Suppressor macrophage (primary cell): ENCODE measurements around the gene KRTAP22-1.

Source experiments
- DNase-seq, 4 experiments: peaks; one replicate each; pipeline ENCODE4 v3.0.0-alpha.2; 2020 to 2022

Gene KRTAP22-1

DNA sequence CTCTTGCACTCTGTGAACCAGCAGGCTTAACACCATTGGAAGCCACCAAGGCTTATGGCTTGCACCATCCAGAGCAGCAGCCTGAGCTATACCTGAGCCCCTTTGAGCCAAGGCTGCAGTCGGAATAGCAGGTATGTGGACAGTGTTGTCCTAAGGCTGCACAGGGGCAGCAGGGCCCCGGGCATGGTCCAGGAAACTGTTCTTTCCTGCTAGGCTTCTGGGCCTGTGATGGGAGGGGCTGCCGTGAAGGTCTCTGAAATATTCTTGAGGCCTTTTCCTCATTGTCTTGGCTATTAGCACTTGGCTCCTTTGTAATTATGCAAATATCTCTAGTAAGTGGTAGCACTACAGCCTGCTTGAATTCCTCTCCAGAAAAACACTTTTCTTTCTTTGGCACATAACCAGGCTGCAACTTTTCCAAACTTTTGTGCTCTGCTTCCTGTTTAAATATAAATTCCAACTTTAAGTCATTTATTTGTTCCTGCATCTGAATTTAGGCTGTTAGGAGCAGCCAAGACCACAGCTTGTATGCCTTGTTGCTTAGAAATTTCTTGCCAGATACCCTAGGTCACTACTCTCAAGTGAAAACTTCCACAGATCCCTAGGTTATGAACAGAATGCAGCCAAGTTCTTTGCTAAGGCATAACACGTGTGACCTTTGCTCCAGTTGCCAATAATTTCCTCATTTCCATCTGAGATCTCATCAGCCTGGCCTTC, 24.7 kb downstream of the KRTAP22-1 start:
- DNase-seq, result no peak

DNA sequence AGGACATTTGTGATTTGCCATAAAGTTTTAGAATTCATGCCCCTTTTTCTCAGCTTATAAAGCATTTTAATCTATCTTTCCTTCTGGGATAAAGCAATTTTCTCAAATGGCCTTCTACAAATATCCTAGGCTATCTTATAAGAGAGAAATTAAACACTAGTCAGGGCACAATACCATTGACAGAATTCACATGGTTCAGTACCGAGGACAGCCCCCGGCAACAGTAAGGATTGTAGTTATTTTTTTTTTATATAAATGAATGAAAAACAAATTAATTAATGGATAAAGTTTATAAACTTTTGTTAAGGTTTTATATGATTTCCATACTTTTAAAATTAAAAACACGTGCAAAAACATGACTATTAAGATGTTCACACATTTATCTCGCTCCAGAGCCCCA, 27.2 kb downstream of the KRTAP22-1 start:
- no peak for DNase-seq

DNA sequence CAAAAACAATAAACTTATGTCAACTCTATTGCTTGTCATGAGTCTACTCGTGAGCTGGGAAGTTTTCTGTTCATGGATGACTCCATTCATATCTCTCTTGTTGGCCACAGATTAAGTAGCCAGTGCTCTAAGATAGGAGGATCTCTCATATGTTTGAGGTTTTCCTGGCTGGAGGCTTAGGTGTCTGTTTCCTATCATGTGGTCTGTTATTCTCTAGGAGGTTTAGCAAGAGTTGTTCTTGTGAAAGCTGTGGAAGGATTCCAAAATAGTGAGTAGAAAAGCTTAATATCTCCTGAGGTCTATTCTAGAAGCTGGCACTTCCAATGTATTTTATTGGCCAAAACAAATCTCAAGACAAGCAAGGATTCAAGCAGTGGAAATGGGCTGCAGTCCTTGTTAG, 28.3 kb downstream of the KRTAP22-1 start:
- no peak for DNase-seq

DNA sequence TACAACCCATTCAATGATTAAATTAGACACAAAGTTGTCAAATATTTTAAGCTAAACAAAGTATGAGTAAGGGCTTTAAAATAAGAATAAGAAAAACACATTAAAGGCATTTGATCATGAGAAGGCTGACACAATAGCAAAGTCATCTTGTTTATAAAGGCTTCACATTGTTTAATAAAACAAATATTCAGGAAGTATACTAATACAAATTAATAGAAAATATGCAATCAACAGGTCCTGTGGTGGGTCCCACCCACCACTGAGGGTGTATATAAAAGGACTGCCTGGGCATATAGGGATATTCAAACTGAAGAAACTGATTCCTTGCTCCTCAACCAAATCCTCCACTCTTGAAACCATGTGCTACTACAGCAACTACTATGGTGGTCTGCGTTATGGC, 34.0 kb downstream of the KRTAP22-1 start, which contains the start of gene KRTAP20-2:
KRTAP20-2 (plus strand) TSS at position 301 of the 400 bp plus-strand sequence; CDS start at position 359, 58 bp downstream.
- DNase-seq, result no peak

DNA sequence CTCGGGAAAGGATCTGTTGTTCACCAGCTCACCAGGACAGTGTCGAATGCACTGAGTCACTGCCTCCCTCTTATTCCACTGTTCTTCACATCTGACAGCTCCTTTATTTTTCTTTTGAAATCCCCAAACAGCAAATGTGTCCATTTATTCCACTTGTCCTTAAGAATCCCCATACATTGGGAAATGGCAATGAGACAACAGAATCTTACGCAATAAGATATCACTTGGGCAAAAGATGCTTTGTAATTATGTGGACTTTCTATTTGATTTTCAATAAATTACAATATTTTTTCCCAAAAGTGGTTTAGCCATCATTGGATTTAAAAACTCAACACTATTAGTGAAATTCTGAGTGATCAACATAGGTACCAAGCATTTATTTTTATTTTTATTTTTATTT, 37.8 kb downstream of the KRTAP22-1 start:
- no peak for DNase-seq

DNA sequence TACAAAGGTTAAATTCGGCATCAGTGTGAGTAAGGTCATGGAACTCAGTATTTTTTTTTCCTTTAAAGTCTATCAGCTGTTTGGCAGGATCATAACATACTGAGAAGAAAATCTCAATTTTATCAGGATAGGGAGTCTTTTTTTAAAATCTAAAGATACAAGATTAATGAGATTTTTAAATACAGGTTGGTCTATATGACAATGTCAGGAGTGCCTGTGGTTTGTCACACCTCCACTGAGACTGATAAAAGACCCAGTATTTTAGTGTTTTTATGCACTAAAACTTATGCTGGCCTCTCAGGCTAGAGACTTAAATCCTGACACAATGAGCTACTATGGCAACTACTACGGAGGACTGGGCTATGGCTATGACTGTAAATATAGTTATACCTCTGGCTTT, 41.7 kb downstream of the KRTAP22-1 start, which contains the start of gene KRTAP20-3:
KRTAP20-3 (plus strand) TSS at position 301 of the 400 bp plus-strand sequence.
- no peak for DNase-seq

DNA sequence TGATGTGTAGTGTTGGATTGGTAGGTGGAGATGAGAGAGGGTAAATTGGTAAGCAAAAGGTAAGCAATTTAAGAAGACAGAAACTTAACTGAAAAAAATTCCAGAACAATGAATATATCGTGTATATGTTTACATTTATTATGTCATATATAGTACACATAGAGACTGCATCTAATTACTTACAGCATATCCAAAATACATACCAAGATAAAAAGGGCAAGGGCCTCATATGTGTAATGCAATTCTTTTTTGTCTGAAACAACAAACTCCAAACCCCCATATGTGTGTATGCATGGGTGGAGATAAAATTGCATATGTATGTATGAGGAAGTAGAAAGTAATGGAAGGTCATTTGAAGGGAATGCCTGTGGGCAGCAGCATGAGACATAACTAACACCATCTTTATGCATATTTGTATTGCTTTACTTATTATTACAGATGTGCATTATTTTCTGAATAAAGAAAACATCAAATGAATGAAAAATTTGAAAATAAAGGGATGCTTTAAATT, 46.1 kb downstream of the KRTAP22-1 start:
- DNase-seq, result no peak
